GM23338 (cell line): ENCODE results near the gene PTRH1. TPM values are rescaled to one million over a fixed set of nuclear protein-coding genes. Genes with fewer than 3 reads are reported as not detected.
A peak's percentile ranks its signal among the peaks of the same experiment; 100 is the strongest.

Experiments used
- CTCF ChIP-seq, 2 experiments: fragments of 200-600 bp in 1 of 2; sonication (generic) in 1 of 2; conservative IDR thresholded peaks; 2 replicates each; pipeline versions ENCODE4 v1.5.1 to v1.6.1; 2016 to 2017; ENCODE audit warnings: antibody characterized with exemption in 2 of 2, low read depth in 2 of 2, mild to moderate bottlenecking in 2 of 2, moderate library complexity in 1 of 2
- ETS1 ChIP-seq: IDR thresholded peaks from 2 replicates; pipeline ENCODE4 v1.6.1; 2016; ENCODE audit warnings: antibody characterized with exemption
- EZH2phosphoT487 ChIP-seq: fragments of 200-600 bp; sonication (generic); IDR thresholded peaks from one replicate; pipeline ENCODE4 v1.8.1; 2018; ENCODE audit warnings: antibody characterized with exemption; ENCODE audit not compliant: unreplicated experiment
- JUNB ChIP-seq: IDR thresholded peaks from one replicate; pipeline ENCODE4 v1.6.1; 2016; ENCODE audit warnings: antibody characterized with exemption; ENCODE audit not compliant: unreplicated experiment
- REST ChIP-seq: IDR thresholded peaks from one replicate; pipeline ENCODE4 v1.6.1; 2018; ENCODE audit warnings: antibody characterized with exemption; ENCODE audit not compliant: unreplicated experiment
- ZNF114 ChIP-seq: fragments of 250-450 bp; sonication (Bioruptor Pico); IDR thresholded peaks from 2 replicates; pipeline ENCODE4 v1.5.0; 2020; ENCODE audit warnings: mild to moderate bottlenecking, moderate library complexity
- ZNF331 ChIP-seq: fragments of 250-450 bp; sonication (Bioruptor Pico); IDR thresholded peaks from 2 replicates; pipeline ENCODE4 v1.5.0; 2020; ENCODE audit warnings: low read depth, mild to moderate bottlenecking, moderate library complexity
- ZNF462 ChIP-seq: fragments of 250-450 bp; sonication (Bioruptor Pico); IDR thresholded peaks from 2 replicates; pipeline ENCODE4 v1.5.0; 2020; ENCODE audit warnings: mild to moderate bottlenecking, moderate library complexity
- polyA plus RNA-seq: library from polyadenylated mRNA; unstranded; fragments of >200 nt; fragmentation: Nextera tagmentation; extraction: Ambion mirVana; gene quantifications from 2 replicates; pipeline ENCODE4 v1.2.1, GENCODE V29; 2016
- total RNA-seq: library from RNA; depleted of rRNA; stranded (reverse); fragments of >200 nt; shearing (Covaris generic); gene quantifications from 2 replicates; pipeline ENCODE4 v1.2.3, GENCODE V29; 2014

Gene PTRH1
- total and polyA plus RNA-seq, 2 experiments from 2014 or later = 15.1 to 18.6 TPM

GRCh38 chr9:127734747-127735529 lies 19.5 kb upstream of the PTRH1 start, which contains the start of gene TOR2A (continued):
- TF ChIP-seq ZNF462 (CRISPR knock-in tag) (no peak), ETS1 (peak; percentile 96), REST (no peak), EZH2phosphoT487 (no peak), ZNF331 (CRISPR knock-in tag) (no peak), JUNB (no peak), CTCF (conservative IDR thresholded peaks at IDR 0.05; ENCODE audit: low read depth in 2 of 2) (peak; percentile 86 to 99), ZNF114 (no peak)
